H1 (cell line): ENCODE measurements around the gene ZNF513. TPM values are rescaled to one million over a fixed set of nuclear protein-coding genes. Genes with fewer than 3 reads are reported as not detected.

Experiments
- CTCF ChIA-PET: fragments of 300-600 bp; sonication (Branson Sonifier 250); formaldehyde crosslinking; loops from one replicate; lab custom pipeline; 2021; ENCODE audit not compliant: partially characterized antibody; lab: Charles Lee
- POLR2A ChIA-PET: fragments of 300-600 bp; sonication (Branson Sonifier 250); formaldehyde crosslinking; loops from one replicate; lab custom pipeline; 2021; ENCODE audit warnings: inconsistent platforms; ENCODE audit not compliant: partially characterized antibody; lab: Charles Lee
- DNase-seq, 2 experiments: peaks; one replicate each; pipeline versions ENCODE4 v3.0.0 to v3.0.0-alpha.2; 2010 to 2022; ENCODE audit warnings: low spot score in 2 of 2, low read depth in 1 of 2, mixed read lengths in 1 of 2
- FAIRE-seq: peaks from 2 replicates; lab custom pipeline; 2011; peaks lifted over from hg19 to GRCh38; lab: Jason Lieb, UNC
- H2AFZ ChIP-seq: 2 replicates; pipeline ENCODE4 v1.8.1; 2012; ENCODE audit warnings: low read length, inconsistent platforms
- H2AK5ac ChIP-seq: 2 replicates; pipeline ENCODE4 v1.6.1; 2013; ENCODE audit warnings: low read depth, low read length
- H2BK120ac ChIP-seq: replicated peaks from 2 replicates; pipeline ENCODE3; 2013; ENCODE audit warnings: low read depth, low read length, inconsistent platforms
- H2BK12ac ChIP-seq: 2 replicates; pipeline ENCODE4 v1.6.1; 2013; ENCODE audit warnings: low read depth, low read length
- H2BK15ac ChIP-seq: 2 replicates; pipeline ENCODE4 v1.6.1; 2013; ENCODE audit warnings: low read length
- H2BK20ac ChIP-seq: 2 replicates; pipeline ENCODE4 v1.6.1; 2013; ENCODE audit warnings: low read length
- H2BK5ac ChIP-seq: 2 replicates; pipeline ENCODE4 v1.6.1; 2013; ENCODE audit warnings: low read depth, low read length
- H3K14ac ChIP-seq: 2 replicates; pipeline ENCODE4 v1.6.1; 2013; ENCODE audit warnings: inconsistent platforms; ENCODE audit not compliant: insufficient read length
- H3K18ac ChIP-seq: 2 replicates; pipeline ENCODE4 v1.6.1; 2013; ENCODE audit warnings: low read length; ENCODE audit errors: extremely low read depth
- H3K23ac ChIP-seq: 2 replicates; pipeline ENCODE4 v1.6.1; 2013; ENCODE audit warnings: inconsistent platforms; ENCODE audit not compliant: insufficient read length
- H3K23me2 ChIP-seq: 2 replicates; pipeline ENCODE4 v1.6.1; 2013; ENCODE audit warnings: low read depth, low read length
- H3K27ac ChIP-seq: 2 replicates; pipeline ENCODE4 v1.6.1; 2011; ENCODE audit warnings: low read depth, low read length, inconsistent platforms
- H3K27me3 ChIP-seq, 4 experiments: replicated peaks in 1 of 4; 1 replicate in 1 of 4; 2 replicates in 3 of 4; pipeline versions ENCODE4 v1.6.1 to v1.8.1; 2011 to 2013; ENCODE audit warnings: low read length in 3 of 4, mild to moderate bottlenecking in 3 of 4, inconsistent platforms in 2 of 4, mixed read lengths in 2 of 4, moderate library complexity in 1 of 4; ENCODE audit not compliant: control insufficient read depth in 3 of 4, insufficient read depth in 3 of 4; ENCODE audit errors: extremely low read depth in 1 of 4
- H3K36me3 ChIP-seq, 4 experiments: 2 replicates each; pipeline versions ENCODE4 v1.6.1 to v1.8.1; 2011 to 2013; ENCODE audit warnings: mild to moderate bottlenecking in 4 of 4, low read length in 3 of 4, moderate library complexity in 2 of 4, control low read depth in 1 of 4, inconsistent platforms in 1 of 4; ENCODE audit not compliant: insufficient read depth in 4 of 4, control insufficient read depth in 2 of 4
- H3K4ac ChIP-seq: replicated peaks from 2 replicates; pipeline ENCODE3; 2013; ENCODE audit warnings: low read length, low read depth, mixed read lengths, inconsistent platforms; ENCODE audit not compliant: insufficient read length
- H3K4me1 ChIP-seq, 4 experiments: replicated peaks in 1 of 4; 1 replicate in 1 of 4; 2 replicates in 3 of 4; pipeline versions ENCODE4 v1.6.1 to v1.8.1; 2011 to 2013; ENCODE audit warnings: low read length in 3 of 4, inconsistent platforms in 2 of 4, mixed read lengths in 1 of 4; ENCODE audit not compliant: insufficient read depth in 4 of 4, control insufficient read depth in 3 of 4
- H3K4me2 ChIP-seq, 2 experiments: 2 replicates each; pipeline versions ENCODE4 v1.6.1 to v1.8.1; 2011 to 2013; ENCODE audit warnings: low read depth in 2 of 2, low read length in 2 of 2, control low read depth in 1 of 2, inconsistent platforms in 1 of 2, mild to moderate bottlenecking in 1 of 2; ENCODE audit not compliant: insufficient read depth in 1 of 2
- H3K4me3 ChIP-seq, 4 experiments: fragments of 200-600, 300-600 bp in 1 of 4; sonication (generic), shearing (Covaris generic), sonication (Bioruptor Twin) in 1 of 4; 2 replicates each; pipeline versions ENCODE4 v1.5.1 to v1.8.1; 2011 to 2016; ENCODE audit warnings: low read length in 4 of 4, low read depth in 3 of 4, control low read depth in 2 of 4, inconsistent platforms in 2 of 4, mild to moderate bottlenecking in 2 of 4, mixed read lengths in 1 of 4, moderate library complexity in 1 of 4; ENCODE audit not compliant: insufficient read depth in 2 of 4; ENCODE audit errors: extremely low read depth in 1 of 4
- H3K56ac ChIP-seq: replicated peaks from 2 replicates; pipeline ENCODE3; 2013; ENCODE audit warnings: low read depth, mild to moderate bottlenecking, mixed read lengths, low read length, inconsistent platforms; ENCODE audit not compliant: insufficient read length
- H3K79me1 ChIP-seq: 2 replicates; pipeline ENCODE4 v1.6.1; 2013; ENCODE audit warnings: low read depth, low read length, control low read depth
- H3K79me2 ChIP-seq, 2 experiments: 2 replicates each; pipeline versions ENCODE4 v1.6.1 to v1.8.1; 2012 to 2013; ENCODE audit warnings: low read length in 2 of 2, mild to moderate bottlenecking in 2 of 2, inconsistent platforms in 1 of 2; ENCODE audit not compliant: insufficient read depth in 2 of 2, control insufficient read depth in 1 of 2
- H3K9ac ChIP-seq, 4 experiments: replicated peaks in 1 of 4; 1 replicate in 1 of 4; 2 replicates in 3 of 4; pipeline versions ENCODE4 v1.6.1 to v1.8.1; 2011 to 2013; ENCODE audit warnings: low read depth in 3 of 4, low read length in 3 of 4, control low read depth in 2 of 4, mild to moderate bottlenecking in 2 of 4, moderate library complexity in 2 of 4, inconsistent platforms in 1 of 4; ENCODE audit errors: extremely low read depth in 1 of 4
- H3K9me3 ChIP-seq, 2 experiments: 2 replicates each; pipeline versions ENCODE4 v1.6.1 to v1.8.1; 2012 to 2013; ENCODE audit warnings: mild to moderate bottlenecking in 2 of 2, moderate library complexity in 2 of 2, control low read depth in 1 of 2, inconsistent platforms in 1 of 2, low read depth in 1 of 2, low read length in 1 of 2, mixed read lengths in 1 of 2; ENCODE audit not compliant: insufficient read depth in 2 of 2
- H4K20me1 ChIP-seq, 2 experiments: replicated peaks in 1 of 2; 2 replicates each; pipeline versions ENCODE3 to v1.8.1; 2011 to 2013; ENCODE audit warnings: inconsistent platforms in 2 of 2, low read length in 2 of 2, mild to moderate bottlenecking in 1 of 2; ENCODE audit not compliant: insufficient read depth in 2 of 2, control insufficient read depth in 1 of 2
- H4K5ac ChIP-seq: 2 replicates; pipeline ENCODE4 v1.6.1; 2013; ENCODE audit warnings: low read length, low read depth, mixed read lengths, inconsistent platforms; ENCODE audit not compliant: insufficient read length
- H4K8ac ChIP-seq: 2 replicates; pipeline ENCODE4 v1.8.0; 2013; ENCODE audit warnings: mild to moderate bottlenecking, moderate library complexity, low read length, inconsistent platforms; ENCODE audit not compliant: insufficient read depth; ENCODE audit errors: extremely low read depth
- H4K91ac ChIP-seq: replicated peaks from 2 replicates; pipeline ENCODE3; 2013; ENCODE audit warnings: low read length, mixed read lengths, inconsistent platforms; ENCODE audit not compliant: insufficient read length
- BACH1 ChIP-seq: IDR thresholded peaks from 2 replicates; pipeline ENCODE4 v1.6.1; 2012; ENCODE audit warnings: low read length, improper control_type of control experiment
- BRCA1 ChIP-seq: IDR thresholded peaks from 2 replicates; pipeline ENCODE4 v1.6.1; 2012; ENCODE audit warnings: low read depth, low read length, improper control_type of control experiment
- CBX5 ChIP-seq: fragments of 300-800, 300-1000 bp; sonication (generic); IDR thresholded peaks from 2 replicates; pipeline ENCODE4 v1.7.1; 2016; ENCODE audit warnings: antibody characterized with exemption, low read length, low read depth
- CHD2 ChIP-seq: IDR thresholded peaks from 2 replicates; pipeline ENCODE4 v1.6.1; 2012; ENCODE audit warnings: low read length, improper control_type of control experiment
- JUN ChIP-seq: IDR thresholded peaks from 2 replicates; pipeline ENCODE4 v1.6.1; 2011; ENCODE audit warnings: low read depth, mild to moderate bottlenecking, improper control_type of control experiment, low read length
- MAFK ChIP-seq: IDR thresholded peaks from 2 replicates; pipeline ENCODE4 v1.6.1; 2012; ENCODE audit warnings: low read depth, mild to moderate bottlenecking, improper control_type of control experiment, low read length
- SAP30 ChIP-seq: fragments of 300-600 bp; sonication (generic); IDR thresholded peaks from 2 replicates; pipeline ENCODE4 v1.7.1; 2012; ENCODE audit warnings: low read length, moderate library complexity, mild to moderate bottlenecking, inconsistent platforms; ENCODE audit not compliant: insufficient read depth, insufficient replicate concordance
- SIN3A ChIP-seq, 2 experiments: IDR thresholded peaks in 1 of 2; conservative IDR thresholded peaks in 1 of 2; 2 replicates each; pipeline ENCODE4 v1.6.1; 2011 to 2012; ENCODE audit warnings: low read length in 2 of 2, improper control_type of control experiment in 1 of 2, low read depth in 1 of 2, mild to moderate bottlenecking in 1 of 2
- SIRT6 ChIP-seq: IDR thresholded peaks from one replicate; pipeline ENCODE4 v1.7.1; 2012; ENCODE audit warnings: low read length, inconsistent platforms
- SRF ChIP-seq: IDR thresholded peaks from 2 replicates; pipeline ENCODE4 v1.6.1; 2011; ENCODE audit warnings: mild to moderate bottlenecking, low read depth, low read length, moderate library complexity
- TBP ChIP-seq: IDR thresholded peaks from 2 replicates; pipeline ENCODE4 v1.6.1; 2011; ENCODE audit warnings: low read depth, low read length, improper control_type of control experiment
- TCF12 ChIP-seq: IDR thresholded peaks from 2 replicates; pipeline ENCODE4 v1.6.1; 2011; ENCODE audit warnings: low read depth, mild to moderate bottlenecking, low read length
- TEAD4 ChIP-seq: IDR thresholded peaks from 2 replicates; pipeline ENCODE4 v1.6.1; 2012; ENCODE audit warnings: low read depth, low read length, inconsistent platforms, mixed read lengths
- WGBS, 2 experiments: shearing (Covaris generic) in 1 of 2; methylation state at CpG; one replicate each; pipeline versions ENCODE4 v1.1.6 to v1.1.7; 2013 to 2015; ENCODE audit warnings: low lambda C conversion rate in 2 of 2, mixed read lengths in 2 of 2, inconsistent platforms in 1 of 2, low coverage in 1 of 2, missing lambda C conversion rate in 1 of 2; ENCODE audit not compliant: insufficient replicate concordance in 2 of 2, insufficient coverage in 1 of 2, insufficient read length in 1 of 2; ENCODE audit errors: extremely low coverage in 1 of 2, missing lambda C conversion rate in 1 of 2; 5-methylcytosine and 5-hydroxymethylcytosine counted together
- polyA plus RNA-seq, 7 experiments: library from polyadenylated mRNA; depleted of rRNA in 3 of 7; stranded (reverse) in 5 of 7; unstranded in 2 of 7; fragments of >200 nt in 5 of 7; fragments of 200-250 nt in 2 of 7; gene quantifications; 1 replicate in 5 of 7; 2 replicates in 1 of 7; 4 replicates in 1 of 7; pipeline versions ENCODE4 v1.2.1 to v1.2.3, GENCODE V29; 2011 to 2013; ENCODE audit warnings: missing spikeins in 2 of 7, mixed read lengths in 2 of 7
- total RNA-seq: library from RNA; stranded (reverse); fragmentation: NEBNext Ultra II Directional; extraction: Animal tissue kit (Norgen Biotek cat#: 25700); gene quantifications from 2 replicates; pipeline ENCODE4 v1.2.1, GENCODE V29; 2021
- TF ChIP-seq, protein P1 (sequence below): IDR thresholded peaks from 2 replicates; pipeline ENCODE4 v1.6.1; 2011; ENCODE audit warnings: low read length, improper control_type of control experiment

ZNF513 gene
- total and polyA plus RNA-seq, 2 of the 8 experiments (the other 6 are each of a cell fraction or from before 2014, with no cell fraction given) = 17.3 to 29.5 TPM

DNA sequence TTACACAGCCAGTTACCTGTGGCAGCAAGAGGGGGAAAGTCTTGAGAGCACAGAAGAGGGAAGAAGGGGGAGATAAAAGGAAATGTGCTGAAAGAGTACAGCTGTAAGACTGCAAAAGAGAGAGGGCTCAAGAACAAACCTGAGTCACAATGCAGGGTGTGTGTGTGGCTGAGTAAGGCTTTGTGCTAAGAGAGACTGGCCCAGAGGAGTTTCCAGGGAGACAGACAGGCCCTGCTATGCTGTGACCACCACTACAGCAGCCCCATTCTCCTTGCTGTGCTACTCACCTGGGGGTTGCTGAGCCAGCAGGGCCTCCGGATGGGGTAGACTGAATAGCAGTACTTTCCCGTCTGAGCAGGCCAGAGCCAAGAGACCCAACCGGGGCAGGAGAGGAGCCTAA lies 45.2 kb downstream of the ZNF513 start:
- Histone ChIP-seq H3K4me1 (no peaks in the 10 kb centered on the region), H3K14ac (no peak overlapping the region), H3K9ac (no peak overlapping the region), H3K27ac (no peak overlapping the region), H3K18ac (no peak overlapping the region), H3K4me2 (no peak overlapping the region), H3K9me3 (no peaks in the 10 kb centered on the region), H3K36me3 (peaks cover 30 to 77% (median 62%) of the 10 kb centered on the region in 4 experiments; a peak in 7 of 8 replicates), H4K8ac (no peak overlapping the region), H2AK5ac (no peak overlapping the region), H3K79me2 (no peaks in the 10 kb centered on the region), H2BK12ac (no peak overlapping the region), H3K23me2 (no peaks in the 10 kb centered on the region), H2BK15ac (no peak overlapping the region), H3K27me3 (no peaks in the 10 kb centered on the region), H3K56ac (no peak overlapping the region), H4K20me1 (peaks cover 0 to 2% of the 10 kb centered on the region in 2 experiments), H2BK5ac (no peak overlapping the region), H2AFZ (no peak overlapping the region), H4K5ac (no peak overlapping the region), H3K79me1 (no peaks in the 10 kb centered on the region), H2BK120ac (no peak overlapping the region), H3K23ac (no peak overlapping the region), H4K91ac (no peak overlapping the region), H2BK20ac (no peak overlapping the region), H3K4me3 (no peak overlapping the region), H3K4ac (no peak overlapping the region)
- ChIA-PET CTCF (interaction anchor here (0.9 to 2.5 kb wide), 2 partner anchors 16 to 56 kb away, joined by 5 to 8 read pairs; no protein-coding TSS in a partner anchor), POLR2A (interaction anchor here (1.0 to 1.5 kb wide), 4 partner anchors 9 to 13 kb away, joined by 3 to 11 read pairs (median 4); partner anchors contain the start of gene MPV17)
- FAIRE-seq (no peak), DNase-seq (no peak)
- 97% methylated on average over 3 of the region's 3 CpGs; no CpG with 5 or more reads in 1 of the 2 experiments for WGBS, 2 experiments
- TF ChIP-seq, protein P1, sequence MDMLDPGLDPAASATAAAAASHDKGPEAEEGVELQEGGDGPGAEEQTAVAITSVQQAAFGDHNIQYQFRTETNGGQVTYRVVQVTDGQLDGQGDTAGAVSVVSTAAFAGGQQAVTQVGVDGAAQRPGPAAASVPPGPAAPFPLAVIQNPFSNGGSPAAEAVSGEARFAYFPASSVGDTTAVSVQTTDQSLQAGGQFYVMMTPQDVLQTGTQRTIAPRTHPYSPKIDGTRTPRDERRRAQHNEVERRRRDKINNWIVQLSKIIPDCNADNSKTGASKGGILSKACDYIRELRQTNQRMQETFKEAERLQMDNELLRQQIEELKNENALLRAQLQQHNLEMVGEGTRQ = no peak
- no peak for TF ChIP-seq SIRT6
- no peak for TF ChIP-seq BACH1
- TF ChIP-seq TCF12 = no peak
- no peak for TF ChIP-seq TEAD4
- TF ChIP-seq SIN3A (conservative IDR thresholded peaks at IDR 0.05 in 1 of 2, IDR thresholded peaks at IDR 0.05 in 1 of 2; ENCODE audit: low read depth in 1 of 2, low read length in 2 of 2) = no peak
- TF ChIP-seq MAFK = no peak
- TF ChIP-seq SAP30 = no peak
- no peak for TF ChIP-seq BRCA1
- TF ChIP-seq CHD2 = no peak
- TF ChIP-seq SRF = no peak
- TF ChIP-seq TBP = no peak
- no peak for TF ChIP-seq CBX5
- TF ChIP-seq JUN = no peak
